K562 (cell line): ENCODE measurements around the gene HOXB5. TPM values are rescaled to one million over a fixed set of nuclear protein-coding genes. Genes with fewer than 3 reads are reported as not detected.

Experiments
- ATF6 ChIP-seq: sonication (generic); formaldehyde crosslinking; IDR thresholded peaks from 2 replicates; pipeline ENCODE4 v1.4.0; 2020; ENCODE audit warnings: mild to moderate bottlenecking, missing genetic modification reagents
- DEAF1 ChIP-seq: fragments of 450-650 bp; formaldehyde crosslinking; IDR thresholded peaks from 2 replicates; pipeline ENCODE4 v1.4.0; 2020; ENCODE audit warnings: mild to moderate bottlenecking, moderate library complexity
- HEY1 ChIP-seq: fragments of 250-450 bp; sonication (Bioruptor Pico); IDR thresholded peaks from 2 replicates; pipeline ENCODE4 v1.5.0; 2020; ENCODE audit warnings: mild to moderate bottlenecking, moderate library complexity, borderline replicate concordance
- IFI16 ChIP-seq: fragments of 250-450 bp; sonication (Bioruptor Pico); IDR thresholded peaks from 2 replicates; pipeline ENCODE4 v2.1.2; 2022; ENCODE audit warnings: mild to moderate bottlenecking, inconsistent platforms
- MCM5 ChIP-seq: fragments of 450-650 bp; IDR thresholded peaks from 2 replicates; pipeline ENCODE4 v1.6.1; 2016; ENCODE audit warnings: low read depth
- MTA3 ChIP-seq: fragments of 450-650 bp; formaldehyde crosslinking; IDR thresholded peaks from 2 replicates; pipeline ENCODE4 v1.6.1; 2017; ENCODE audit warnings: mild to moderate bottlenecking, borderline replicate concordance
- NFXL1 ChIP-seq: fragments of 450-650 bp; formaldehyde crosslinking; IDR thresholded peaks from 2 replicates; pipeline ENCODE4 v1.4.0; 2021; ENCODE audit warnings: mild to moderate bottlenecking
- PML ChIP-seq: IDR thresholded peaks from 2 replicates; pipeline ENCODE4 v1.6.1; 2012; ENCODE audit warnings: low read length, inconsistent platforms
- POLR2B ChIP-seq: fragments of 450-650 bp; IDR thresholded peaks from 2 replicates; pipeline ENCODE4 v1.6.1; 2018; ENCODE audit warnings: low read depth; ENCODE audit not compliant: partially characterized antibody
- PTTG1 ChIP-seq: fragments of 450-650 bp; IDR thresholded peaks from 2 replicates; pipeline ENCODE4 v1.6.1; 2016; ENCODE audit warnings: low read depth, mild to moderate bottlenecking, missing genetic modification characterization, missing compliant biosample characterization
- ZBTB17 ChIP-seq: fragments of 450-650 bp; formaldehyde crosslinking; IDR thresholded peaks from 2 replicates; pipeline ENCODE4 v1.4.0; 2020; ENCODE audit warnings: mild to moderate bottlenecking
- ZBTB5 ChIP-seq: fragments of 450-650 bp; IDR thresholded peaks from 2 replicates; pipeline ENCODE4 v1.6.1; 2017; ENCODE audit warnings: antibody characterized with exemption
- ZFP91 ChIP-seq: sonication (generic); formaldehyde crosslinking; IDR thresholded peaks from 2 replicates; pipeline ENCODE4 v1.8.0; 2022; ENCODE audit warnings: mild to moderate bottlenecking, missing genetic modification reagents
- ZNF140 ChIP-seq: fragments of 250-450 bp; sonication (Bioruptor Pico); IDR thresholded peaks from 2 replicates; pipeline ENCODE4 v1.8.0; 2021; ENCODE audit warnings: moderate library complexity, mild to moderate bottlenecking, inconsistent platforms
- ZNF217 ChIP-seq: sonication (generic); formaldehyde crosslinking; IDR thresholded peaks from 2 replicates; pipeline ENCODE4 v1.8.0; 2022; ENCODE audit warnings: mild to moderate bottlenecking, missing genetic modification reagents
- ZNF609 ChIP-seq: sonication (generic); formaldehyde crosslinking; IDR thresholded peaks from 2 replicates; pipeline ENCODE4 v1.8.1; 2023; ENCODE audit warnings: missing genetic modification reagents, mild to moderate bottlenecking, borderline replicate concordance
- ZNF77 ChIP-seq: fragments of 250-450 bp; sonication (Bioruptor Pico); IDR thresholded peaks from 2 replicates; pipeline ENCODE4 v1.5.0; 2020
- polyA plus RNA-seq, 8 experiments: library from polyadenylated mRNA; depleted of rRNA in 4 of 8; stranded (reverse) in 5 of 8; unstranded in 3 of 8; fragments of >200 nt; fragmentation: Nextera tagmentation in 2 of 8; fragmentation: Illumina TruSeq in 1 of 8; extraction: Ambion mirVana in 2 of 8; extraction: Trizol in 1 of 8; gene quantifications; 2 replicates each; pipeline versions ENCODE4 v1.2.1 to v1.2.3, GENCODE V29; 2011 to 2014; ENCODE audit warnings: inconsistent platforms in 1 of 8, missing spikeins in 1 of 8
- total RNA-seq, 7 experiments: library from RNA; depleted of rRNA in 6 of 7; stranded (reverse); fragments of >200 nt in 6 of 7; fragmentation: Illumina TruSeq in 2 of 7; extraction: Trizol in 2 of 7; gene quantifications; 2 replicates each; pipeline versions ENCODE4 v1.2.1 to v1.2.3, GENCODE V29; 2011 to 2021; ENCODE audit warnings: low replicate concordance in 1 of 7

The HOXB5 gene
- total and polyA plus RNA-seq, 9 of the 15 experiments (the other 6 are each of a cell fraction or from before 2014, with no cell fraction given): 0.24 to 2.7 (median 0.65) TPM

GRCh38 chr17:48541577-48542113, 51.9 kb downstream of the HOXB5 start (continued):
- no peak for TF ChIP-seq DEAF1
- no peak for TF ChIP-seq ZBTB17
- TF ChIP-seq PTTG1 (tag): no peak
- TF ChIP-seq MCM5: no peak
- no peak for TF ChIP-seq ZFP91
- no peak for TF ChIP-seq HEY1 (CRISPR knock-in tag)
- TF ChIP-seq ATF6 (CRISPR knock-in tag): no peak
- TF ChIP-seq POLR2B: peak; percentile 54
- no peak for TF ChIP-seq ZNF140 (CRISPR knock-in tag)
- TF ChIP-seq PML: 0 out of 2 replicates have a peak, but pooled peaks have one; percentile 21
- no peak for TF ChIP-seq ZNF609 (CRISPR knock-in tag)
- TF ChIP-seq IFI16 (CRISPR knock-in tag): no peak
- no peak for TF ChIP-seq MTA3
- no peak for TF ChIP-seq NFXL1
- no peak for TF ChIP-seq ZNF77 (CRISPR knock-in tag)
- no peak for TF ChIP-seq ZBTB5
- TF ChIP-seq ZNF217 (CRISPR knock-in tag): no peak
